ENCODE measurements around the gene EDC3.
"Not testable (repeated sequence)": the region's sequence is repeated elsewhere in the genome, so short reads cannot be mapped to it uniquely, and the experiment has no call there.

The EDC3 gene, protein sequence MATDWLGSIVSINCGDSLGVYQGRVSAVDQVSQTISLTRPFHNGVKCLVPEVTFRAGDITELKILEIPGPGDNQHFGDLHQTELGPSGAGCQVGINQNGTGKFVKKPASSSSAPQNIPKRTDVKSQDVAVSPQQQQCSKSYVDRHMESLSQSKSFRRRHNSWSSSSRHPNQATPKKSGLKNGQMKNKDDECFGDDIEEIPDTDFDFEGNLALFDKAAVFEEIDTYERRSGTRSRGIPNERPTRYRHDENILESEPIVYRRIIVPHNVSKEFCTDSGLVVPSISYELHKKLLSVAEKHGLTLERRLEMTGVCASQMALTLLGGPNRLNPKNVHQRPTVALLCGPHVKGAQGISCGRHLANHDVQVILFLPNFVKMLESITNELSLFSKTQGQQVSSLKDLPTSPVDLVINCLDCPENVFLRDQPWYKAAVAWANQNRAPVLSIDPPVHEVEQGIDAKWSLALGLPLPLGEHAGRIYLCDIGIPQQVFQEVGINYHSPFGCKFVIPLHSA

DNA sequence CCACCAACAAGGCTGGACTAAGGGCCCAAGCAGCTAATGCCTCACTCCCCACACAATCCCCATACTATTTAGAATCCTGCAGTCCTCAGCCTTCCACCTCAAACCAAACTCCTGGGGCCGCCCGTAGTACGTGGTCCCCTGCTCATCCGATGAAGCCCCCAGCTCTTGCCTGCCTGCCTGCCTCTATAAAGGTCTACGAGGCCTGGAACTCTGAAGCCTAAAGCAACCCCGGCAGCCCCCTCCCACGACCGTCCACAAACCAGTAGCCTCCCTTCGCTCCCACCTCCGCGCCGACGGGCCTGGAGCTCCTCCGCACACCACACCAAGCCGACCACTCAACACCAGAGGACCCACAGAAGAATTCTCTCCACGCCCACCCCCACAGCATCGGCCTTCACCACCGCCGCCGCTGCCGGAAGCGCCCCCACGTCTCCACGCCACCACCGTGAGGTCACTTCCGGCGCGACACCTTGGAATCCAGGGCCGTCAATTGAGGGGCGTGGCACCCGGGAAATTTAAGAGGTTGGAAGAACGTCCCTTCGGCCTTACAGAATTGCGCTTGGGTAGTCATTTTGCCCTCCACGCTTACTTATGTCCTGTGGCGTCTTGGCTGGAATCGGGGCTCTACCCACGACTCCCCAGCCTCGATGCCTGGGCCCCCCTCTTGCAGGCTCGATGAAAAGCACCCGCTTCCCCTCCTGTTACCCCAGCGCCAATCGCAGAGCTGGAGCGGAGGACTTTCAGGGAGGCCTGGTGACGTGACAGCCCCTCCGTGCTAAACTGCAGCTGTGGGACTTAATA lies at the start of gene EDC3:
EDC3 (minus strand) TSS at position 428 of the 801 bp plus-strand sequence. CDS start 20,900 bp downstream, outside the sequence.
- DNase-seq: peak; percentile 25 to 91 (median 74)

DNA sequence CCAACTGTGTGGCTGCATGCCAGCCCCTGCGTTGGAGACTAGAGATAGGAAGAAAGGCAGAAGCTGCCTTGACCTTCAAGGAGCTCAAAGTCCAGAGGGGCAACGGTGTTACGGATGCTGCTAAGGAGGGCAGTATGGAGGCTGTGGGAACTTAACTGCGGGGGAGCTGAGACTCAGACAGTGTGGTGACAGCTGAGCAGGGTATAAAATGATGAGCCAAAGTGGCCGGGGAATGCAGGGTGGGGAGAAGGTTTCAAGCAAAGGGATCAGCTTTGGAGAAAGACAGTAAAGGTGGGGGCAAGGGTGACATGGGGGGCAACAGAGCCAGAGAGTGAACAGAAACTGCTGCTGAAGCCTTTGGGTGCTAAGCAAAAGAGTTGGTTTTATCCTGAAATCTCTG lies 46.6 kb upstream of the EDC3 start:
- no peak for DNase-seq

DNA sequence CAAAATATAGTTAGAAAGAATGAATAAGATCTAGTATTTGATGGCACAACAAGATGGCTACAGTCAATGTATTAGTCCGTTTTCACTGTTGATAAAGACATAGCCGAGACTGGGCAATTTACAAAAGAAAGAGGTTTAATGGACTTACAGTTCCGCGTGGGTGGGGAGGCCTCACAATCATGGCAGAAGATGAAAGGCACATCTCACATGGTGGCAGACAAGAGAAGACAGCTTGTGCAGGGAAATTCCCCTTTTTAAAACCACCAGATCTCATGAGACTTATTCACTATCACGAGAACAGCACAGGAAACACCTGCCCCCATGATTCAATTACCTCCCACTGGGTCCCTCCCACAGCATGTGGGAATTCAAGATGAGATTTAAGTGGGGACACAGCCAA lies 42.4 kb upstream of the EDC3 start:
- DNase-seq: not testable (repeated sequence)

DNA sequence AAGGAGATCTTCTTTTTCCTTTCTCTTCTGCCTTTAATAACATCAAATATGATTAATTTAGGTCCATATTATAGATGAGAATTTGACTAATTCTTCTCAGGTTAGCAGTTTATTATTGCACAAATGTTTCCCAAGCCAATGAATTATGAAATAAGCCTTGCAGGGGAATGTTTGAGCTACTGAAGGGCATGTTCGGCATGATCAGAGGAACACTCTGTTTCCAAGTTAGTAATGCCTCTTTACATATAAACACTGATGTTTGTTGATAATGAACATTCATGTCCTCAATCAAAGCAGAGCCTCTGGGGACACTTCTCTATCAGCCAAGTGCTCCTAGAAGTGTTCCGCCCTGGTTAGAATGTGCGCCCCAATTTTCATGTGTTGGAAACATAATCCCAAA lies 39.5 kb upstream of the EDC3 start:
- DNase-seq: no peak

DNA sequence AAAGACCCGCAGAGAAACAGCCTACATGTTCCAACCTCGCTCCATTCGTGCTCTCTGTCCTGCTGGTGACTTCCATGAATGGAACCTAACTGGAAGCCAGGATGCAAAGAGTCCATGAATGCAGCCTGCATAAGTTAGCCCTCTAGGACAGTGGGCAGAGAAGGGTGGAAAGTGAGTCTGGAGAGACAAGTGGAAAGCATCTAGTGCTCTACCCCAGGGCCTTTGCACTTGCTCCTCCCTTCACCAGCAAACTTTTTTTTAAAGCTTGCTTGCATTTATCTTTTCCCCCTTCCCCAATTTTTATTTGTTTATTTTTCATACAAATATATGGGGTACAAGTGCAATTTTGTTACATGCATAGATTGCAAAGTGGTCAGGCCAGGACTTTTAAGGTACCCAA lies 37.4 kb upstream of the EDC3 start:
- no peak for DNase-seq

DNA sequence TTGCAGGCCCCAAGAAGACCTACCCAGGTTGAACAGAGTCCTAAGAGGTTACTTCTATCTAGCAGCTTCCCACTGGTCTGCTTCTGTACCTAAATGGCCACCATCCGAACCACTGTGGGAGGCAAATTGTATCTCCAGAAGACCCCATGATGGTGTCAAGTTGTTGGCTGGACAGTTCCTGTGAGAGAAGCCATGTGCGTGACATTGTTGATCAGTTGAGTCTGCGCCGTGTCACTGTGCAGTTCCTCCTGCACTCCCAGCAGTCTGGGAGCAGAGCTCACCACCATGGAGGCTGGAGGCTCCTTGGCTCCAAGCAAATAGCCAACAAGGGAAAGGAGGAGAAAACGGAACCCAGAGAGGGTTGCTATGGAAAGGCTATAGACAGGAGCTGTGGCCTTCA lies 37.0 kb upstream of the EDC3 start:
- DNase-seq: no peak

DNA sequence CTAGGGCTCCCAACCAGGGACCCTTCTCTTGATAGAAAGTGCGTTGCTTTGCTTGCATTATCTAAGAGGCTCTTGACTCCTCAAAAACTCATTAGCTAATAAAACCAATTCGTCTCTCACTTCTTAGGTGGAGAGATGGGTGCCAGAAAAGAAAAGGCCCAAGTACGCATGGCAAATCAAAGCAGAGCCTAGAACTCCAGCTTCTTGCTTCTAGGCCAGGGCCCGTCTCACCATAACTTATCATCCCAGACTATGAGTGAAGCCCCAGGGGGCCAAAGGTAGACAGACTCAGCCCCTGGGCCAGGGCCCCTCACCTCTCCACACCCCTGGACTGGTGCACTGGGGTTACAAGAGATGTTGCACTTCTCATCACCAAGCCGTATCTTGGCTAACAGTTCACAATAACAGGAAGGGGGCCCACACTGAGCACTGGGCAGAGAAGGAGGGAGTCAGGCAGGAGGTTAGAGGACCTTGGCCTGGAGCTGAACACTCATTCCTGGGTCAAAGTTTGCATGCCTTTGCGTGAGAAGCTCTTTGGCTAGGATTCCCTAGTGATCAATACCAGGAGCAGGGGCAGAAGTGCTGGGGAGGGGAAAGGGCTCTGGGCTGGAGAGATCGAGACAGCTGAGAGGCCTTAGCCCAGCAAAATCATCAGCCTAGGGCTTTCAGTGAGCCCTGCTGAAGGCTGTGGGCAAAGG lies 34.9 kb upstream of the EDC3 start:
- DNase-seq: no peak

DNA sequence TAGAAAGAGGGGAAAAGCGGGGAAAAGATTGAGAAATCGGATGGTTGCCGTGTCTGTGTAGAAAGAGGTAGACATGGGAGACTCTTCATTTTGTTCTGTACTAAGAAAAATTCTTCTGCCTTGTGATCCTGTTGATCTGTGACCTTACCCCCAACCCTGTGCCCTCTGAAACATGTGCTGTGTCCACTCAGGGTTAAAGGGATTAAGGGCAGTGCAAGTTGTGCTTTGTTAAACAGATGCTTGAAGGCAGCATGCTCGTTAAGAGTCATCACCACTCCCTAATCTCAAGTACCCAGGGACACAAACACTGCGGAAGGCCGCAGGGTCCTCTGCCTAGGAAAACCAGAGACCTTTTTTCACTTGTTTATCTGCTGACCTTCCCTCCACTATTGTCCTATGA lies 33.5 kb upstream of the EDC3 start:
- DNase-seq: not testable (repeated sequence)

DNA sequence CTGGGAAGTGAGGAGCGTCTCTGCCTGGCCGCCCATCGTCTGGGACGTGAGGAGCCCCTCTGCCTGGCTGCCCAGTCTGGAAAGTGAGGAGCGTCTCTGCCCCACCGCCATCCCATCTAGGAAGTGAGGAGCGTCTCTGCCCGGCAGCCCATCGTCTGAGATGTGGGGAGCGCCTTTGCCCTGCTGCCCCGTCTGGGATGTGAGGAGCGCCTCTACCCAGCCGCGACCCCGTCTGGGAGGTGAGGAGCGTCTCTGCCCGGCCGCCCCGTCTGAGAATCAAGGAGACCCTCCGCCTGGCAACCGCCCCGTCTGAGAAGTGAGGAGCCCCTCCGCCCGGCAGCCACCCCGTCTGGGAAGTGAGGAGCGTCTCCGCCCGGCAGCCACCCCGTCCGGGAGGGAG lies 32.9 kb upstream of the EDC3 start:
- DNase-seq: not testable (repeated sequence)

DNA sequence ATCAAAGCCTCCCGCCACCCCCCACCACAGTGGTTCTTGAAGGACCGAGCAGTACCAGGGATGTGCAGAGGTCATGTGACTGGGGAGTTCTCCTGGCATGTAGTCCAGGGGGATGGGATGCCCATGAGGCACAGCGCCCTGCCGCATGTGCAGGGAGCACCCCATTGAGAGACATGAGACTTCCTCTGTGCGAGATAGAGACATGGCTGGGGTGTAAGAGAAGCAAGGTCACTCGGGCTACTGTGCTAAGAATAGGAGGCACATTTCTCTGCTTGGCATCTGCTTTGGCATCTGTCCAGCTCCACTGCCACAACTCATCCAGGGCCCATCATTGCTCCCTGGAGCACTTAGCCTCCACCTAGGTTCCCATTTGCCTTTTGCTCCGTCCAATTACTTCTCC lies 31.9 kb upstream of the EDC3 start:
- DNase-seq: no peak

DNA sequence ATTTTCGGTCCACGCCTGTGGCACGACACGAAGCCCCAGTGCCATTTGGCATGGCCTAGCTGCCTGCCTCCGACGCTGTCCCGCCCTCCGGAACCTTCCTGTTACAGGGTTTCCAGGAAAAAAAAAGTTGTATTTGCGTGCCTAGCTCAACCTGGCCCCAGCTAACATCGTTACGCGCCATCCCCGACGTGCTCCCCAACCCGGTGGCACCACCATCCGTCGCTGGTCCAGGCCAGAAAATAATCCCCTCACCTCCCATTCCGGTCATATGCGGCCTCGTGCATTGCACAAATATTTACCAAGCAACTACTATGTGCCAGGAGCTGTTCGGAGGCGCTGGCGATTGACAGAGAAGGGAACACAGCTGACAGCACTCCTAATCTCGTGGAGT lies 30.9 kb upstream of the EDC3 start:
- no peak for DNase-seq

DNA sequence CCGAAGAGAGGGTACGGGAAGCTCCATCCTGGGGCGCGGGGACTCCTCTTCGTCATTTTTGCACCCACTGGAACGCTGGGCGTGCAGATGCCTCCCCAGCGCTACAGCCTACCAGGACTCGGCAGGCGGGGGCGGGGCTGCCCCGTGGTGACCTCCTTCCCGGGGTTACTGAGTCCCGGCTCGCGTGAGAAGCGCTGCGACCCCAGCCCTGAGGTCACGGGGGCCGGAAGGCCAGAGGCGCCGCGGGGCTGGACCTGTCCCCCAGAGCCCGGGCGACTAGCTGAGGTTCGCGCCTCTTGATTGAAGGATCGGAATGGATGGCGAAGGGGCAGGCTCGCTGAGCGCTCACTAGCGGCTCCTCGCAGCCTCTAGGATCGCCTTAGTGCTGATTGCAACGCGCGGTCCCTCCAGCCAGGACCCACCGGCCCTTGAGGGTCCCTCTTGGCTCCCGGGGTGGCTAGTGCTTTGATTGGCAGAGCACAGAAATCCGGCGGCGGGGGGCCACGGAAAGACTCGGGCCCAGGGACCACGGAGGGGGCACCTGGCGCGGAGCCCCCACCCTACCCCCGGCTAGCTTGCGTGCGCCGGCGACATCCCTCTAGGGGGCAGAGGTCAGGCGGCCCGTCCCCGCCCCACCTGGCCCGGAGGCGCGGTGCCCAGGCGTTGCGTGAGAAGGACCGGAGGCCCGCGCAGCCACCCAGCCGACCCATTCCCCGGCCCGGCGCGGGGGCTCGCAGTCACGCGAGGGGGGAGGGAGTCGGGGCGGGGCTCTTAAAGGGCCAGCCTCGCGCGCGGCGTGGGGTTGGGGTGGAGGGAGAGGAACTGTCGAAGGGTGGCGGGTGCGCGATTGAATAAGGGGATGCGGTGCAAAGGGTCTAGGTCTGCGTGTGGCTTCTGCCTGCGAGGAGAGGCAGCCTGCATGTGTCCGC lies 30.3 kb upstream of the EDC3 start:
- peak in 8 of 56 donors; percentile 2 to 59 (median 24) for DNase-seq

DNA sequence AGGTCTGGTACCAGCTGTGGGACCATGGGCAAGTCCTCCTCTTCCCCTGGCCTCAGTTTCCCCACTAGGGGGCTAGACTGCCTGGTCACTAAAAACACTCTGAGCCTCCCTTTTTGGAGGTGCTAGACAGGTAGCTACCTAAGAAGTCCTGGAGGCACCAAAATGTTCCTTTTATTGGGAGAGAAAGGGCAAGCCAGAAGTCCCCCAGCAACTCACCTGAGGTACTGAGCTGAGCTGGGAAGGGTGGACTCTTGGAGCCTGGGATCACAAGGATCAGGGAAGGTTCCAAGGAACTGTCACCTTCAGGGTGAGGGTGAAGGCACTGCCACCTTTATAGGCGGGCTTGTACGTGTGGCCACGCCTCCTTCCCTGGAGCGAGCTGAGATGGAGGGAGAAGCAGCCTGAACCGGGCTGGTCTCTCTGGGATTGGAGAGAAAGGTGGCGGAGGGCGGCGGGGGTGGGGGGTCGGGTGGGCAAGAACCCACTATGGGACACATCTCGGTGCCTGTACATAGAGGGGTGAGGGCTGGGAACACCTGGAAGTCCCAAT lies 29.5 kb upstream of the EDC3 start, which contains the start of gene CYP1A1:
CYP1A1 (minus strand) TSS at position 304 of the 550 bp plus-strand sequence. CDS start 2,431 bp downstream, outside the sequence.
- peak in 2 of 56 donors; percentile 8 for DNase-seq

DNA sequence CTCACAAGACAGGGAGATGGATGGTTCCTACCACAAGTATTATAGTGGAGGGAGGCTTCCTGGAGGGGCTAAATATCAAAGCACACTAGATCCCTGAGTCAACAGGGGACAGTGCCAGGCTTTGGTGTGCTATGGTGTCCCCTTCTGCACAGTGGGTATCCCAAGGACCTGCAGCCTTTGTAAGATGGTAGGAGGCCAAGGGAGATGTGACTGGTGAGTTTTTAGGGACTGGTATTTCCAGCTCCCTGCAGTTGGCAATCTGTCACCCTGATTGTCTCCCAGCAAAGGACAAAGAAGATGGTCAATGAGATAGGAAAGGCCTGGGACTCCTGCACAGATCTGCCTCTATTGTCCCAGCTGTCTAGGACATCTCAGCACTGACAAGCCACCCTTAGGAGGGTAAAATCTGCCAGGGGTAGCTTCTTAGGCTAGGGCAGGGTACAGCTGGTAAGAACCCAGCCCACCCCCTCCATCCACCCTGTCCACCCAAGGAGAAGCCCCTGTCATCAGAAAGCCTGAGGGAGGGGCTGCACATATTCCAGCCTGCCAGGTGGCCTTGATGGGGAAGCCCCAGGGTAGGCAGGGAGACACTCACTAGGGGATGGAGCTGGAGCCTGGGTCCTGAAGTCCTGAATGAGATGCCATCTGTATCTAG lies 28.9 kb upstream of the EDC3 start:
- no peak for DNase-seq

DNA sequence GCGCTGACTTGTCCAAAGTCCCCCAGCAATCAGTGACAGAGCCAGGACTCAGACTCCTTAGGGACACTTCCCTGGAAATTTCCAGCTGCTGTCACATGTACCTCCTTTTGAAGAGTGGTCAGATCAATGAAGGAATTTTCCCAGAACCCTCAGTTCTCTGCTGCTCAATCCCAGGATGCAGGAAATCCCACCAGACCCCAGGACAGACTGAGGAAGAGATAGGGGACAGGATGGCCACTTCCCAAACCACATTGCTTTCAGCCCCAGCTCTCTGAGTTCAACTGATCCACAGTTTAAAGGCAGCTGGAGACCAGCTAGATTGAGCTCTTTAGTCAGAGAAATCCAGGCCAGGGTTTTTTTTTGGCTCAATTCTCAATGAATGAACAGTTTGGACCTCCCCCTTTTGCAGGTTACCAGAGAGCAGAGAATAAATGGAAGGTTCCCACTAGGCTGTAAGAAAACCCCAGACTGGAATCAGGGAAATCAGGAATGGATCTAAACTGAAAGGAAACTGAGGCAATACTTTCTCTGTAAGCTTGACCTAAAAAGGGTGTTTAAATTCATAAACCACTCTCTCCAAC lies 28.0 kb upstream of the EDC3 start:
- DNase-seq: peak in 7 of 56 donors; percentile 1 to 45 (median 17)

DNA sequence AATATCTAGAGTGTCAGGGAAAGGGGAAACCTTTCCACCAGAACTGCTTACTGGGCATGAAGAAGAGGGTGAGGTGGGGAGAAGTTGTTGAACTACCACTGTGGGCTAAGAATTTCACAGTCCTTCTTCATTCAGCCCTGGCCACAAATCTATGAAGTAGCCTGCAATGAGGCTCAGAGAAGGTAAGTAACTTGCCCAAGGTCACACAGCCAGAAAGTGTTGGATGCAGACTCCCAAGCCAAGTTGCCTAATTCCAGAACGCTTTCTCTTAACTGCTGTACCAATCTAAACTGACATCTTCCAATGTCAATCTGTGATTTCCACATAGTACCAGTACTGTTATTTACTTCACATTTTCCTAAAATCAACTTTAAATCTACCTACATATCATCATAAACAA lies 27.4 kb upstream of the EDC3 start:
- no peak for DNase-seq

DNA sequence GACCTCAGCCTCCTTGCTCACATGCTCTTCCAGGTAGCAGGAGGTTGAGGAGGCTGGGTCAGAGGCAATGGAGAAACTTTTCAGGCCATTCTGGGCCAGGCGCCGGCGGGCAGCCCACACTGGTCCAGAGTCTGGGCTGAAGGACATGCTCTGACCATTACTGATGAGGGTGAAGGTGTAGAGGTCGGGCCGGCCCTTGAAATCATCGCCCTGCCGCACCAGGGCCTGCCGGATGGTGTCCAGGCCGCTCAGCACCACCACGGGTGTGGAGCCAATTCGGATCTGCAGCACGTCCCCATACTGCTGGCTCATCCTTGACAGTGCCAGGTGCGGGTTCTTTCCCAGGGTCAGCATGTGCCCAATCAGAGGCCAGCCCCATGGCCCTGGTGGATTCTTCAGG lies 26.8 kb upstream of the EDC3 start:
- DNase-seq: no peak

DNA sequence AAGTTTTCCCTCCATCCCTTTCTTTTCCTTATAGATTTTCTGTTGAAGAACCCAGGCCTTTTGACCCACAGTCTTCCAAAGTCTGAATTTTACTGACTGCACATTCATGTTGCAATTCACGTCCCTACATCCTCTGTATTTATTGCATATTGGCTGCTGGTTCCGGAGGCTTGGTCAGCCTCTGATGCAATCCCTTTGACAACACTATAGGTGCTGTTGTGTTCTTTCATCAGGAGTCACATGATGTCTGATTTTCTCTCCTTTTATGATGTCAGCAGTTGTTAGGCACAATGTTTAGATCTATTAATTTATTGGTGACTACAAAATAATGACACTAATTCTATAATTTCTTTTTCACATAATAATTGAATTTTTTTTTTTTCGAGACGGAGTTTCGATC lies 20.8 kb upstream of the EDC3 start:
- DNase-seq: no peak

DNA sequence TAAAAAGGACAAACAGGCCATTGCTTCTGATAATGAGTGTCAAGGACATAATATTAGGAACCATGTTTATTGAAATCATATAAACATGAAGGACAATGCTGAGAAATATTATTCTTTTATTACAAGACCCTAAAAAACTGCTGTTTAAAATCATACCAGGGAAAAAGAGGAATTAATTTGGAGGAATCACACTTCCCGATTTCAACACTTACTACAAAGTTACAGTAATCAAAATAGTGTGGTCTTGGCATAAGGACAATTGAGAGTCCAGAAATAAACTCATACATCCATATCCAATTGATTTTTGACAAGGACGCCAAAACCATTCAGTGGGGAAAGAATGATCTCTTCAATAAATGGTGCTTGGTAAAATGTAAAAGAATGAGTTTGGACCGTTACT lies 16.5 kb upstream of the EDC3 start:
- no peak for DNase-seq

Data from amygdala (tissue), 56 donors.